Memory B cell (primary cell): ENCODE data around the gene ADAMTSL4.

Experiments used
- ATAC-seq: fragments of 150-1000 bp; cut with Tn5 transposase; 2 replicates; pipeline ENCODE4 v1.10.0; 2021; ENCODE audit warnings: low read depth, mild to moderate bottlenecking, moderate library complexity
- DNase-seq, 2 donors: peaks; one replicate each; pipeline ENCODE4 v3.0.0; 2022; ENCODE audit warnings: low spot score in 2 of 2
- H3K27ac Mint-ChIP-seq: one replicate; pipeline ENCODE4 v1.8.0; 2022; ENCODE audit warnings: mild to moderate bottlenecking, moderate library complexity, mixed read lengths
- H3K27me3 Mint-ChIP-seq: one replicate; pipeline ENCODE4 v1.8.0; 2022; ENCODE audit warnings: mixed read lengths
- H3K36me3 Mint-ChIP-seq: one replicate; pipeline ENCODE4 v1.8.0; 2022; ENCODE audit warnings: mild to moderate bottlenecking, mixed read lengths
- H3K4me1 Mint-ChIP-seq: one replicate; pipeline ENCODE4 v1.8.0; 2022; ENCODE audit warnings: mixed read lengths
- H3K4me3 Mint-ChIP-seq: one replicate; pipeline ENCODE4 v1.8.0; 2022; ENCODE audit warnings: mild to moderate bottlenecking, moderate library complexity, mixed read lengths
- H3K9me3 Mint-ChIP-seq: one replicate; pipeline ENCODE4 v1.8.0; 2022; ENCODE audit warnings: mixed read lengths

ADAMTSL4 gene

GRCh38 chr1:150516616-150517015 is 32.6 kb upstream of the ADAMTSL4 start:
- no peaks in the 10 kb centered on the region for H3K27me3 Mint-ChIP-seq
- peak overlapping the region; percentile 56 for H3K27ac Mint-ChIP-seq
- no peak for DNase-seq
- H3K4me1 Mint-ChIP-seq, result peaks cover 15% of the 10 kb centered on the region
- ATAC-seq, result peak; percentile 9
- no peaks in the 10 kb centered on the region for H3K9me3 Mint-ChIP-seq
- peak overlapping the region; percentile 88 for H3K4me3 Mint-ChIP-seq
- H3K36me3 Mint-ChIP-seq, result peaks cover 5% of the 10 kb centered on the region

GRCh38 chr1:150521196-150521968 is 27.8 kb upstream of the ADAMTSL4 start:
- H3K36me3 Mint-ChIP-seq, result no peaks in the 10 kb centered on the region
- peaks cover 11% of the 10 kb centered on the region for H3K4me1 Mint-ChIP-seq
- H3K27ac Mint-ChIP-seq, result no peak overlapping the region
- H3K4me3 Mint-ChIP-seq, result no peak overlapping the region
- DNase-seq (no peak), ATAC-seq (no peak)
- H3K9me3 Mint-ChIP-seq, result no peaks in the 10 kb centered on the region
- no peaks in the 10 kb centered on the region for H3K27me3 Mint-ChIP-seq

GRCh38 chr1:150525348-150525747 is 23.9 kb upstream of the ADAMTSL4 start:
- Mint-ChIP-seq H3K4me3 (no peak overlapping the region), H3K27ac (no peak overlapping the region), H3K9me3 (no peaks in the 10 kb centered on the region), H3K36me3 (no peaks in the 10 kb centered on the region), H3K27me3 (no peaks in the 10 kb centered on the region), H3K4me1 (no peaks in the 10 kb centered on the region)
- no peak for ATAC-seq
- no peak for DNase-seq

GRCh38 chr1:150528196-150528595 is 21.0 kb upstream of the ADAMTSL4 start:
- DNase-seq (no peak), ATAC-seq (no peak)
- H3K4me1 Mint-ChIP-seq, result peaks cover 4% of the 10 kb centered on the region
- H3K9me3 Mint-ChIP-seq, result no peaks in the 10 kb centered on the region
- H3K27ac Mint-ChIP-seq, result no peak overlapping the region
- no peak overlapping the region for H3K4me3 Mint-ChIP-seq
- H3K36me3 Mint-ChIP-seq, result no peaks in the 10 kb centered on the region
- H3K27me3 Mint-ChIP-seq, result no peaks in the 10 kb centered on the region

- H3K9me3 Mint-ChIP-seq, result no peaks in the 10 kb centered on the region
- ATAC-seq, result no peak
- H3K36me3 Mint-ChIP-seq, result no peaks in the 10 kb centered on the region
- no peak overlapping the region for H3K27ac Mint-ChIP-seq
- no peak overlapping the region for H3K4me3 Mint-ChIP-seq
- peaks cover 2% of the 10 kb centered on the region for H3K27me3 Mint-ChIP-seq
- peaks cover 4% of the 10 kb centered on the region for H3K4me1 Mint-ChIP-seq
- no peak for DNase-seq
Observed at GRCh38 chr1:150529017-150529416, 20.2 kb upstream of the ADAMTSL4 start.

- ATAC-seq (no peak), DNase-seq (no peak)
- Mint-ChIP-seq H3K27ac (no peak overlapping the region), H3K9me3 (no peaks in the 10 kb centered on the region), H3K27me3 (peaks cover 2% of the 10 kb centered on the region), H3K36me3 (no peaks in the 10 kb centered on the region), H3K4me1 (peaks cover 4% of the 10 kb centered on the region), H3K4me3 (no peak overlapping the region)
Observed at GRCh38 chr1:150530491-150531159, 18.6 kb upstream of the ADAMTSL4 start.

- no peak for DNase-seq
- Mint-ChIP-seq H3K4me1 (peaks cover 4% of the 10 kb centered on the region), H3K9me3 (no peaks in the 10 kb centered on the region), H3K36me3 (no peaks in the 10 kb centered on the region), H3K27me3 (peaks cover 4% of the 10 kb centered on the region), H3K4me3 (no peak overlapping the region), H3K27ac (no peak overlapping the region)
- no peak for ATAC-seq
Observed at GRCh38 chr1:150532860-150533259, 16.3 kb upstream of the ADAMTSL4 start.

GRCh38 chr1:150534002-150534401 is 15.2 kb upstream of the ADAMTSL4 start:
- Mint-ChIP-seq H3K27ac (no peak overlapping the region), H3K27me3 (peaks cover 4% of the 10 kb centered on the region), H3K9me3 (no peaks in the 10 kb centered on the region), H3K4me3 (no peak overlapping the region), H3K36me3 (no peaks in the 10 kb centered on the region), H3K4me1 (peaks cover 4% of the 10 kb centered on the region)
- no peak for DNase-seq
- ATAC-seq, result no peak

GRCh38 chr1:150535511-150536287 is 13.5 kb upstream of the ADAMTSL4 start:
- Mint-ChIP-seq H3K27me3 (peaks cover 8% of the 10 kb centered on the region), H3K9me3 (no peaks in the 10 kb centered on the region), H3K27ac (no peak overlapping the region), H3K4me3 (no peak overlapping the region), H3K4me1 (peaks cover 4% of the 10 kb centered on the region), H3K36me3 (no peaks in the 10 kb centered on the region)
- no peak for ATAC-seq
- DNase-seq, result no peak

GRCh38 chr1:150536836-150537731 is 12.1 kb upstream of the ADAMTSL4 start:
- Mint-ChIP-seq H3K9me3 (no peaks in the 10 kb centered on the region), H3K4me1 (peaks cover 4% of the 10 kb centered on the region), H3K27ac (no peak overlapping the region), H3K27me3 (peaks cover 8% of the 10 kb centered on the region), H3K4me3 (no peak overlapping the region), H3K36me3 (no peaks in the 10 kb centered on the region)
- DNase-seq, result no peak
- no peak for ATAC-seq

- H3K36me3 Mint-ChIP-seq, result no peaks in the 10 kb centered on the region
- no peaks in the 10 kb centered on the region for H3K9me3 Mint-ChIP-seq
- no peaks in the 10 kb centered on the region for H3K4me1 Mint-ChIP-seq
- ATAC-seq (no peak), DNase-seq (no peak)
- H3K27ac Mint-ChIP-seq, result no peak overlapping the region
- H3K4me3 Mint-ChIP-seq, result no peak overlapping the region
- peaks cover 8% of the 10 kb centered on the region for H3K27me3 Mint-ChIP-seq
Observed at GRCh38 chr1:150537732-150538684, 11.2 kb upstream of the ADAMTSL4 start.

GRCh38 chr1:150543500-150544143 is 5.6 kb upstream of the ADAMTSL4 start:
- H3K27ac Mint-ChIP-seq, result no peak overlapping the region
- H3K36me3 Mint-ChIP-seq, result no peaks in the 10 kb centered on the region
- H3K4me1 Mint-ChIP-seq, result peaks cover 3% of the 10 kb centered on the region
- no peak for DNase-seq
- H3K9me3 Mint-ChIP-seq, result no peaks in the 10 kb centered on the region
- peaks cover 10% of the 10 kb centered on the region for H3K27me3 Mint-ChIP-seq
- H3K4me3 Mint-ChIP-seq, result no peak overlapping the region
- ATAC-seq, result no peak
